Right lobe of liver (tissue), 4 donors: ENCODE measurements around the gene SFRP5.

ENCODE experiments used
- POLR2A ChIP-seq: fragments of 450-650 bp; IDR thresholded peaks from one replicate; pipeline ENCODE4 v1.6.1; 2017; ENCODE audit warnings: antibody characterized with exemption, mild to moderate bottlenecking
- TF ChIP-seq, protein P1 (sequence below), 4 donors: fragments of 200-600 bp in 3 of 4; fragments of 450-650 bp in 1 of 4; IDR thresholded peaks; one replicate each; pipeline versions ENCODE4 v1.5.1 to v1.8.0; 2016 to 2022; ENCODE audit warnings: antibody characterized with exemption in 4 of 4, mild to moderate bottlenecking in 2 of 4
- donor health status: DM: no; HTN: no; CAD: no.
- donor health status: DM: no; HTN: no; CAD: no.
- donor health status: DM: no; HTN: yes; CAD: no.

DNA sequence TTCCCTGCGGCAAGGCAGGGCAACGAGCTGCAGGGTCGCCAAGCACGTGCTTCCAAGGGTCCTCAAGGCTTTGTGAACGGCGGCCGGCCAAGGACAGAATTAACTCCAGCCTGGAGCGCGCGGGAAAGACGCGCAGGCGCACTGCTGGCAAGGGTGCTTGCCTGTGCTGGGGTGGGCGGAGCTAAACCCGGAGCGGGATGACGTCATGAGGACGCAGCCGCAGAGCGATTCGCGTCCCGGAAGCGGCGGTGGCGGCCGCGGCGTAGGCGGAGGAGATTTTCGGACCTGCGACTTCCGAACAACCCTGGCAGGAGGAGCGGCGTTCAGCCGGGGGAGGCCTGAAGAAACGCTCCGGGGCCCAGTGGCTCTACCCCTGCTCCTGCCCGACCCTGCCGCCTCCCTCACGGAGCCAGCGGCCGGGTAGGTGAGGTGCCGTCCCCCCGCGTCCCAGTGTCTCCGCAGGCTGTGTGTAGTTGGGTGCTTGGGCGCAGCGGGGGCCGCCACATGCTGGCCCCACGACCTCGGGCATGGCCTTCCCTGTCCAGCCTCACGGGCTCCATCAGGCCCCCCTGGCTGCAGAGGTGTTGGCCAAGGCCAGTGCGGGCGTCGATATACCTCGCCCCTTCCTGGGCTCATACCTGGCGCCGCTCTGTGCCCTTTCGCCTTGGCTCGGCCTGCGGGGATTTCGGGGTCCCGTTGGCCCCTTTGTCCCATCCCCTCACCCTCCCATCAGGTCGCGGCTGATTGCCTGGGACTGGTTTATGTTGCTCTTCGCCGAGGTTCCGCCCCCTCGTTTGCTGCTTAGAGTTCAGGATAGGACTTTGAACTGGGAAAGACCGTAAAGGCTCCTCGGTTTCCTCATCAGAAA, 34.7 kb downstream of the SFRP5 start, which contains the start of gene ZFYVE27:
- TF ChIP-seq, protein P1, sequence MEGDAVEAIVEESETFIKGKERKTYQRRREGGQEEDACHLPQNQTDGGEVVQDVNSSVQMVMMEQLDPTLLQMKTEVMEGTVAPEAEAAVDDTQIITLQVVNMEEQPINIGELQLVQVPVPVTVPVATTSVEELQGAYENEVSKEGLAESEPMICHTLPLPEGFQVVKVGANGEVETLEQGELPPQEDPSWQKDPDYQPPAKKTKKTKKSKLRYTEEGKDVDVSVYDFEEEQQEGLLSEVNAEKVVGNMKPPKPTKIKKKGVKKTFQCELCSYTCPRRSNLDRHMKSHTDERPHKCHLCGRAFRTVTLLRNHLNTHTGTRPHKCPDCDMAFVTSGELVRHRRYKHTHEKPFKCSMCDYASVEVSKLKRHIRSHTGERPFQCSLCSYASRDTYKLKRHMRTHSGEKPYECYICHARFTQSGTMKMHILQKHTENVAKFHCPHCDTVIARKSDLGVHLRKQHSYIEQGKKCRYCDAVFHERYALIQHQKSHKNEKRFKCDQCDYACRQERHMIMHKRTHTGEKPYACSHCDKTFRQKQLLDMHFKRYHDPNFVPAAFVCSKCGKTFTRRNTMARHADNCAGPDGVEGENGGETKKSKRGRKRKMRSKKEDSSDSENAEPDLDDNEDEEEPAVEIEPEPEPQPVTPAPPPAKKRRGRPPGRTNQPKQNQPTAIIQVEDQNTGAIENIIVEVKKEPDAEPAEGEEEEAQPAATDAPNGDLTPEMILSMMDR (IDR thresholded peaks at IDR 0.05) = no peak
- peak; percentile 93 for TF ChIP-seq POLR2A
